ENCODE results near the gene CFAP221. TPM values are rescaled to one million over a fixed set of nuclear protein-coding genes. Genes with fewer than 3 reads are reported as not detected.

Gene CFAP221
- total RNA-seq, 1 experiment from 2014 or later = 10.0 TPM

GRCh38 chr2:119683713-119684443, 139.6 kb downstream of the CFAP221 start:
- Mint-ChIP-seq H3K4me3 (ENCODE audit: low read depth, unreplicated experiment) (no peak overlapping the region), H3K27me3 (ENCODE audit: unreplicated experiment) (no peaks in the 10 kb centered on the region), H3K27ac (ENCODE audit: unreplicated experiment) (no peak overlapping the region), H3K36me3 (ENCODE audit: insufficient read depth, unreplicated experiment) (peaks cover 18% of the 10 kb centered on the region), H3K9me3 (ENCODE audit: low read depth, unreplicated experiment) (no peaks in the 10 kb centered on the region), H3K4me1 (ENCODE audit: low read depth, unreplicated experiment) (peaks cover 24% of the 10 kb centered on the region)
- intact Hi-C loops (cut with micrococcal nuclease; ENCODE audit: unreplicated experiment) = no loop called here
- no peak for DNase-seq
- TF ChIP-seq CTCF (IDR thresholded peaks at IDR 0.05; ENCODE audit: unreplicated experiment) = no peak
- BruUV-seq (replicated peaks) = no TSS peak
- CTCF ChIA-PET = no interaction called here

- no peak for TF ChIP-seq CTCF (IDR thresholded peaks at IDR 0.05; ENCODE audit: unreplicated experiment)
Observed at GRCh38 chr2:119684518-119684917, 140.3 kb downstream of the CFAP221 start.

GRCh38 chr2:119688616-119689015, 144.4 kb downstream of the CFAP221 start:
- H3K4me1 Mint-ChIP-seq (ENCODE audit: low read depth, unreplicated experiment) = peaks cover 11% of the 10 kb centered on the region
- no peak for TF ChIP-seq CTCF (IDR thresholded peaks at IDR 0.05; ENCODE audit: unreplicated experiment)
- no peak overlapping the region for H3K4me3 Mint-ChIP-seq (ENCODE audit: low read depth, unreplicated experiment)
- no peaks in the 10 kb centered on the region for H3K36me3 Mint-ChIP-seq (ENCODE audit: insufficient read depth, unreplicated experiment)
- intact Hi-C loops (cut with micrococcal nuclease; ENCODE audit: unreplicated experiment) = no loop called here
- H3K27me3 Mint-ChIP-seq (ENCODE audit: unreplicated experiment) = no peaks in the 10 kb centered on the region
- no peak for DNase-seq
- H3K9me3 Mint-ChIP-seq (ENCODE audit: low read depth, unreplicated experiment) = no peaks in the 10 kb centered on the region
- CTCF ChIA-PET = interaction anchor here (0.6 kb wide), 1 partner anchor 18 kb away, joined by 3 read pairs; no protein-coding TSS in a partner anchor
- no TSS peak for BruUV-seq (replicated peaks)
- H3K27ac Mint-ChIP-seq (ENCODE audit: unreplicated experiment) = no peak overlapping the region

More at GRCh38 chr2:119684518-119684917, 140.3 kb downstream of the CFAP221 start:
- no peak for DNase-seq
- no peak overlapping the region for H3K4me3 Mint-ChIP-seq (ENCODE audit: low read depth, unreplicated experiment)
- CTCF ChIA-PET = no interaction called here
- BruUV-seq (replicated peaks) = no TSS peak
- peaks cover 11% of the 10 kb centered on the region for H3K36me3 Mint-ChIP-seq (ENCODE audit: insufficient read depth, unreplicated experiment)
- H3K4me1 Mint-ChIP-seq (ENCODE audit: low read depth, unreplicated experiment) = peaks cover 24% of the 10 kb centered on the region
- intact Hi-C loops (cut with micrococcal nuclease; ENCODE audit: unreplicated experiment) = no loop called here
- H3K27ac Mint-ChIP-seq (ENCODE audit: unreplicated experiment) = no peak overlapping the region
- no peaks in the 10 kb centered on the region for H3K9me3 Mint-ChIP-seq (ENCODE audit: low read depth, unreplicated experiment)
- H3K27me3 Mint-ChIP-seq (ENCODE audit: unreplicated experiment) = no peaks in the 10 kb centered on the region

GRCh38 chr2:119689218-119689617, 145.0 kb downstream of the CFAP221 start:
- no peaks in the 10 kb centered on the region for H3K27me3 Mint-ChIP-seq (ENCODE audit: unreplicated experiment)
- H3K4me1 Mint-ChIP-seq (ENCODE audit: low read depth, unreplicated experiment) = peaks cover 11% of the 10 kb centered on the region
- CTCF ChIA-PET = interaction anchor here (0.6 kb wide), 1 partner anchor 19 kb away, joined by 3 read pairs; no protein-coding TSS in a partner anchor
- no peak for DNase-seq
- H3K4me3 Mint-ChIP-seq (ENCODE audit: low read depth, unreplicated experiment) = no peak overlapping the region
- BruUV-seq (replicated peaks) = no TSS peak
- H3K36me3 Mint-ChIP-seq (ENCODE audit: insufficient read depth, unreplicated experiment) = no peaks in the 10 kb centered on the region
- no peak for TF ChIP-seq CTCF (IDR thresholded peaks at IDR 0.05; ENCODE audit: unreplicated experiment)
- H3K27ac Mint-ChIP-seq (ENCODE audit: unreplicated experiment) = no peak overlapping the region
- H3K9me3 Mint-ChIP-seq (ENCODE audit: low read depth, unreplicated experiment) = peaks cover 3% of the 10 kb centered on the region
- intact Hi-C loops (cut with micrococcal nuclease; ENCODE audit: unreplicated experiment) = no loop called here

Measured in Calu3 (cell line).